Mesenchymal stem cell (in vitro differentiated cells and primary cell): ENCODE measurements around the gene HES4.

ENCODE experiments used
- DNase-seq: peaks from one replicate; pipeline ENCODE4 v3.0.0-alpha.2; 2013
- H2AFZ ChIP-seq: one replicate; pipeline ENCODE4 v1.6.1; 2013; ENCODE audit warnings: low read depth, mild to moderate bottlenecking, control low read depth, inconsistent platforms, low read length, moderate library complexity
- H2AK5ac ChIP-seq: 2 replicates; pipeline ENCODE4 v1.6.1; 2013; ENCODE audit warnings: low read length, moderate library complexity, mild to moderate bottlenecking, inconsistent platforms; ENCODE audit not compliant: severe bottlenecking
- H2BK120ac ChIP-seq: one replicate; pipeline ENCODE4 v1.6.1; 2013; ENCODE audit warnings: low read depth, mild to moderate bottlenecking, inconsistent platforms, low read length, moderate library complexity
- H2BK12ac ChIP-seq, 2 experiments: one replicate each; pipeline ENCODE4 v1.6.1; 2013; ENCODE audit warnings: inconsistent platforms in 2 of 2, low read length in 2 of 2, mild to moderate bottlenecking in 2 of 2, moderate library complexity in 2 of 2, control low read depth in 1 of 2
- H2BK15ac ChIP-seq: one replicate; pipeline ENCODE4 v1.6.1; 2013; ENCODE audit warnings: mild to moderate bottlenecking, low read depth, inconsistent platforms; ENCODE audit not compliant: poor library complexity, severe bottlenecking
- H2BK5ac ChIP-seq: 2 replicates; pipeline ENCODE4 v1.6.1; 2013; ENCODE audit warnings: low read depth, mild to moderate bottlenecking, low read length, control low read depth, inconsistent platforms; ENCODE audit not compliant: poor library complexity, severe bottlenecking
- H3K14ac ChIP-seq, 2 experiments: one replicate each; pipeline ENCODE4 v1.6.1; 2013; ENCODE audit warnings: inconsistent platforms in 2 of 2, low read length in 2 of 2, control low read depth in 1 of 2, mild to moderate bottlenecking in 1 of 2, moderate library complexity in 1 of 2
- H3K18ac ChIP-seq, 2 experiments: one replicate each; pipeline ENCODE4 v1.6.1; 2013; ENCODE audit warnings: inconsistent platforms in 2 of 2, low read length in 2 of 2, control low read depth in 1 of 2, low read depth in 1 of 2, mild to moderate bottlenecking in 1 of 2
- H3K23ac ChIP-seq, 2 experiments: one replicate each; pipeline ENCODE4 v1.6.1; 2013; ENCODE audit warnings: inconsistent platforms in 2 of 2, low read length in 2 of 2, mild to moderate bottlenecking in 2 of 2, moderate library complexity in 2 of 2, control low read depth in 1 of 2
- H3K27ac ChIP-seq: 2 replicates; pipeline ENCODE4 v1.5.1; 2013; ENCODE audit warnings: mild to moderate bottlenecking, moderate library complexity, low read length, control low read depth, inconsistent platforms; ENCODE audit not compliant: poor library complexity, severe bottlenecking
- H3K27me3 ChIP-seq, 2 experiments: 2 replicates each; pipeline versions ENCODE4 v1.6.1 to v1.7.0; 2013; ENCODE audit warnings: low read length in 2 of 2, mild to moderate bottlenecking in 2 of 2, moderate library complexity in 2 of 2, control low read depth in 1 of 2, inconsistent platforms in 1 of 2; ENCODE audit not compliant: control insufficient read depth in 1 of 2, insufficient read depth in 1 of 2
- H3K36me3 ChIP-seq, 2 experiments: 2 replicates each; pipeline versions ENCODE4 v1.6.1 to v1.7.0; 2013; ENCODE audit warnings: low read length in 2 of 2, control low read depth in 1 of 2, inconsistent platforms in 1 of 2, low read depth in 1 of 2, mild to moderate bottlenecking in 1 of 2; ENCODE audit not compliant: insufficient read depth in 2 of 2, control insufficient read depth in 1 of 2
- H3K4ac ChIP-seq, 2 experiments: one replicate each; pipeline ENCODE4 v1.6.1; 2013; ENCODE audit warnings: inconsistent platforms in 2 of 2, low read length in 2 of 2, mild to moderate bottlenecking in 2 of 2, moderate library complexity in 2 of 2, control low read depth in 1 of 2, low read depth in 1 of 2
- H3K4me1 ChIP-seq: 2 replicates; pipeline ENCODE4 v1.6.1; 2013; ENCODE audit warnings: low read depth, low read length, control low read depth; ENCODE audit not compliant: control insufficient read depth, insufficient read depth
- H3K4me2 ChIP-seq: 2 replicates; pipeline ENCODE4 v1.6.1; 2013; ENCODE audit warnings: low read length, mild to moderate bottlenecking, inconsistent platforms; ENCODE audit not compliant: poor library complexity, severe bottlenecking
- H3K4me3 ChIP-seq, 2 experiments: 2 replicates each; pipeline versions ENCODE4 v1.5.1 to v1.7.0; 2013; ENCODE audit warnings: low read length in 2 of 2, mild to moderate bottlenecking in 2 of 2, control low read depth in 1 of 2, low read depth in 1 of 2; ENCODE audit not compliant: insufficient read depth in 1 of 2
- H3K79me1 ChIP-seq: replicated peaks from 2 replicates; pipeline ENCODE4 v1.6.1; 2013; ENCODE audit warnings: mild to moderate bottlenecking, control low read depth, low read length, inconsistent platforms; ENCODE audit not compliant: poor library complexity, severe bottlenecking
- H3K9ac ChIP-seq: 2 replicates; pipeline ENCODE4 v1.7.0; 2013; ENCODE audit warnings: mild to moderate bottlenecking, low read length, moderate library complexity
- H3K9me3 ChIP-seq: 2 replicates; pipeline ENCODE4 v1.7.0; 2013; ENCODE audit warnings: mild to moderate bottlenecking, low read length; ENCODE audit not compliant: control insufficient read depth
- H4K8ac ChIP-seq: one replicate; pipeline ENCODE4 v1.6.1; 2013; ENCODE audit warnings: inconsistent platforms, mild to moderate bottlenecking, low read length, moderate library complexity
- H4K91ac ChIP-seq: one replicate; pipeline ENCODE4 v1.6.1; 2013; ENCODE audit warnings: mild to moderate bottlenecking, low read length, inconsistent platforms
- WGBS: methylation state at CpG from one replicate; pipeline ENCODE4 v1.1.7; 2013; ENCODE audit warnings: mixed read lengths; 5-methylcytosine and 5-hydroxymethylcytosine counted together

HES4 gene

GRCh38 chr1:962381-963300, 37.3 kb downstream of the HES4 start:
- Histone ChIP-seq H2BK120ac (no peak overlapping the region), H3K79me1 (peaks cover 23% of the 10 kb centered on the region), H3K36me3 (peaks cover 13 to 45% of the 10 kb centered on the region in 2 experiments), H2AK5ac (no peak overlapping the region), H4K91ac (no peak overlapping the region), H2BK15ac (no peak overlapping the region), H2BK12ac (no peak overlapping the region), H3K23ac (no peak overlapping the region), H3K9me3 (no peaks in the 10 kb centered on the region), H3K27me3 (peaks cover 0 to 6% of the 10 kb centered on the region in 2 experiments), H3K14ac (no peak overlapping the region), H3K4me3 (no peak overlapping the region), H3K9ac (no peak overlapping the region), H2AFZ (no peak overlapping the region), H2BK5ac (no peak overlapping the region), H3K4me1 (peaks cover 38% of the 10 kb centered on the region), H3K4ac (no peak overlapping the region), H3K18ac (no peak overlapping the region), H3K27ac (no peak overlapping the region), H4K8ac (no peak overlapping the region), H3K4me2 (no peak overlapping the region)
- DNase-seq = no peak
- WGBS = 97% methylated on average over 57 of the region's 57 CpGs

- no peak overlapping the region for H3K27ac ChIP-seq
- H4K91ac ChIP-seq = peak overlapping the region; percentile 37
- peak overlapping the region; percentile 28 for H4K8ac ChIP-seq
- no peaks in the 10 kb centered on the region for H3K9me3 ChIP-seq
- peaks cover 28% of the 10 kb centered on the region for H3K4me1 ChIP-seq
- no peak overlapping the region for H2BK120ac ChIP-seq
- H2AFZ ChIP-seq = peak overlapping the region; percentile 46
- no peak for DNase-seq
- peak overlapping the region; percentile 67 to 93 for H3K4me3 ChIP-seq
- no peak overlapping the region for H2BK5ac ChIP-seq
- peak overlapping the region in 1 of 2 experiments; percentile 64 for H2BK12ac ChIP-seq
- H3K14ac ChIP-seq = peak overlapping the region in 1 of 2 experiments; percentile 53
- H2BK15ac ChIP-seq = peak overlapping the region; percentile 38
- peaks cover 33% of the 10 kb centered on the region for H3K79me1 ChIP-seq
- H3K4ac ChIP-seq = peak overlapping the region; percentile 9 to 57
- no peaks in the 10 kb centered on the region for H3K27me3 ChIP-seq
- H3K4me2 ChIP-seq = peak overlapping the region; percentile 90
- H3K36me3 ChIP-seq = peaks cover 20 to 58% of the 10 kb centered on the region in 2 experiments
- H2AK5ac ChIP-seq = no peak overlapping the region
- WGBS = 33% methylated on average over 55 of the region's 56 CpGs
- peak overlapping the region; percentile 53 for H3K9ac ChIP-seq
- H3K18ac ChIP-seq = peak overlapping the region in 1 of 2 experiments; percentile 61
- no peak overlapping the region for H3K23ac ChIP-seq
These were observed 38.7 kb downstream of the HES4 start for GRCh38 chr1:961132-961669.

GRCh38 chr1:960363-961131, 39.4 kb downstream of the HES4 start, which contains the start of gene KLHL17:
KLHL17 (plus strand) TSS chr1:960584; CDS start chr1:960694, 110 bp downstream.
- peak within 1 kb of the TSS; percentile 53 for H3K9ac ChIP-seq
- peak within 1 kb of the TSS; percentile 95 for H2BK15ac ChIP-seq
- WGBS = under 1% methylated on average over 59 of the region's 109 CpGs

More at GRCh38 chr1:960363-961131, 39.4 kb downstream of the HES4 start, which contains the start of gene KLHL17:
- Histone ChIP-seq H3K79me1 (peaks cover 39% of the 10 kb centered on the region), H3K4ac (peak within 1 kb of the TSS; percentile 9 to 57), H2BK5ac (no peak within 1 kb of the TSS), H2AK5ac (no peak within 1 kb of the TSS), H3K4me1 (peaks cover 21% of the 10 kb centered on the region), H4K91ac (peak within 1 kb of the TSS; percentile 79), H3K14ac (peak within 1 kb of the TSS in 1 of 2 experiments; percentile 53), H3K36me3 (peaks cover 27 to 60% of the 10 kb centered on the region in 2 experiments), H3K4me2 (peak within 1 kb of the TSS; percentile 90), H2BK12ac (peak within 1 kb of the TSS in 1 of 2 experiments; percentile 64), H3K18ac (peak within 1 kb of the TSS; percentile 92), H2BK120ac (peak within 1 kb of the TSS; percentile 84), H3K4me3 (peak within 1 kb of the TSS; percentile 91 to 93), H3K27me3 (no peaks in the 10 kb centered on the region), H3K27ac (no peak within 1 kb of the TSS), H2AFZ (peak within 1 kb of the TSS; percentile 60), H4K8ac (peak within 1 kb of the TSS; percentile 84), H3K9me3 (no peaks in the 10 kb centered on the region), H3K23ac (no peak within 1 kb of the TSS)
- peak; percentile 69 for DNase-seq
